Measurements from ENCODE around the gene WASF2.
A peak's percentile ranks its signal among the peaks of the same experiment; 100 is the strongest.
"Not testable (repeated sequence)": the region's sequence is repeated elsewhere in the genome, so short reads cannot be mapped to it uniquely, and the experiment has no call there.

Gene WASF2

GRCh38 chr1:27496604-27497155, 6.7 kb upstream of the WASF2 start:
- DNase-seq (ENCODE audit: low read depth in 3 of 3) = no peak

GRCh38 chr1:27492796-27493195, 2.8 kb upstream of the WASF2 start:
- DNase-seq (ENCODE audit: low read depth in 3 of 3) = no peak

- DNase-seq (ENCODE audit: low read depth in 3 of 3) = no peak
Measured at GRCh38 chr1:27491748-27492700, 2.1 kb upstream of the WASF2 start.

GRCh38 chr1:27489501-27489972, 430 bp downstream of the WASF2 start:
- DNase-seq (ENCODE audit: low read depth in 3 of 3) = no peak

DNA sequence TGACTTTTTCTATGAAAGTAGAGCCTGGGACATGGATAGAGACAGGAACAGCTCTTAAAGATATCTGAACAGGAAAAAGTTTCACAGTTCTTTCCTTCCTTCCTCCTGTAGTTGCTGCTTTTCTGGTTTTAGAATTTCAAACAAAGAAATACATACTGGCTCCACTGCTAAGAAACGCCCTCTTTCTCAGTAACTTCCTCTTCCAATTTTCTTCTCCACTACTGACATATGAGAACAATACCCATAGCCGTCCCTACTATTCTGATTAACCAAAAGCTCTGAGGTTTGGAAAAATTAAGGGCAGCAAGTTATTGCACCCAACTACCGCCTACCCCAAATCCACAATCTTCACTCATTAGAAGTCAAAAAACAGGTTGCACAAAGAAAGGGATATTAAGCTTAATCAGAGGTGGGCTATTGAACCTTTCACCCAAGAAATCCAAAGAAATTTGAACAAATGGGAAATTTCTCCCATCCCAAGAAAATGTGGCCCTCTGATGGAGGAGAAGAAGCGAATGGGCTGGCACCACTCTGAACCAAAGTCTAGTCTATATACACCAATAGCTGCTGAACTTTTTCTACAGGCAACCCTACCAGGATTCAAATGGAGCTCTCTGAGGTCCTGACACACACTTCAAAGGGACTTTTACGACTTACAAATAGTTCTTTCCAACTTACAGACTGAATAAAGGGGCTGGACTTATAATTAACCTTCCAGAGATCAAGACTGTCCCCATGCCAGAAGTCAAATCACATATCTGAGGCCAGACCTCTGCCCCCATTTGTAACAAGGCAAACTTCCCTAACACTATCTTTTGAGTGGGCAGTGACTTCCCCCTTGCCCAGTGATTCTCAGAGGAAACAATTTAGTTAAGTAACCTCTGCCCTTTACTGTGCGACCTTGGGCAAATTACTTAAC, 1.7 kb downstream of the WASF2 start:
- DNase-seq (ENCODE audit: low read depth in 3 of 3) = no peak

DNA sequence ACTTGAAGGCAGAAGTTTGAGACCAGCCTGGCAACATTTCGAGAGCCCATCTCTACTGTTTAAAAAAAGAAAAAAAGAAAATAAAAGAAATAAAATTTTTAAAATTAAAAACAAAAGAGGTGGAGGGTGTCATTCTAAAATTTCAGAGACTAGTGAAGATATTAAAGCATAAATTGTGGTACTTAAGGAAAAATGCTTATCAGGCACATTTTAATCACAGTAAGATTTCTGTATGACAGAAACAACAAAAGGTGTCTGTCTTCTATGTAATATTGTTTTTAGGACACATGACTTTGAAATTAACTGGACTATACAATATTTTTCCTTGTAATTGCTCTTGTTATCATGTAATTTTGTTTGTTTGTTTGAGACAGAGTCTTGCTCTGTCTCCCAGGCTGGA, 4.6 kb downstream of the WASF2 start:
- DNase-seq (ENCODE audit: low read depth in 3 of 3) = no peak

DNA sequence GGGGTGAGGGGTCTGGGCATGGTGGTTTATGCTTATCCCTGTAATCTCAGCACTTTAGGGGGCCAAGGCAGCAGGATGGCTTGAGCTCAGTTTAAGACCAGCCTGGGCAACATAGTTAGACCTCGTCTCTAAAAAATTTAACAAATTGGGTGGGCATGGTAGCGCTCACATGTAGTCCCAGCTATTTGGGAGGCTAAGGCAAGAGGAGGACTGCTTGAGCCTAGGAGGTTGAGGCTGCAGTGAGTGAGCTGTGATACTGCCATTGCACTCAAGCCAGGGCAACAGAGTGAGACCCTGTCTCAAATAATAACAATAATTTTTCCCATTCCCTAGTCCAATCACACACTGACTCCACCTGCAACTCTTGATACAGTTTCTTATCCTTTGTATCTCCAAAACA, 6.3 kb downstream of the WASF2 start:
- DNase-seq (ENCODE audit: low read depth in 3 of 3) = no peak

- DNase-seq (ENCODE audit: low read depth in 3 of 3) = no peak
Measured at GRCh38 chr1:27481994-27482620, 7.9 kb downstream of the WASF2 start.

DNA sequence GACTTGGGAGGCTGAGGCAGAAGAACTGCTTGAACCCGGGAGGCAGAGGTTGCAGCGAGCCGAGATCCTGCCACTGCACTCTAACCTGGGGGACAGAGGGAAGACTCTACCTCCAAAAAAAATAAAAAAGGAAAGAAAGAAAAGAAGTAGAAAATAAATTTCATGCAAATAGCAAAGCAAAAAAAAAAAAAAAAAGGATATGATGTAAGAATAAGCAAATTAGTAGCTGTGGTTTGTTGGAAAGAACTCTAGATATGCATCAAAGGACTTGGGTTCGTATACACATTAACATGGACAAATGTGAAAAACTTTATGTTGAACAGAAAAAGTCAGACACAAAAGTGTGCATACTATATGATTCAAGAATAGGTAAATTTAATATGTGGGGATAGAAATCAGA, 11.9 kb downstream of the WASF2 start:
- DNase-seq (ENCODE audit: low read depth in 3 of 3) = no peak

DNA sequence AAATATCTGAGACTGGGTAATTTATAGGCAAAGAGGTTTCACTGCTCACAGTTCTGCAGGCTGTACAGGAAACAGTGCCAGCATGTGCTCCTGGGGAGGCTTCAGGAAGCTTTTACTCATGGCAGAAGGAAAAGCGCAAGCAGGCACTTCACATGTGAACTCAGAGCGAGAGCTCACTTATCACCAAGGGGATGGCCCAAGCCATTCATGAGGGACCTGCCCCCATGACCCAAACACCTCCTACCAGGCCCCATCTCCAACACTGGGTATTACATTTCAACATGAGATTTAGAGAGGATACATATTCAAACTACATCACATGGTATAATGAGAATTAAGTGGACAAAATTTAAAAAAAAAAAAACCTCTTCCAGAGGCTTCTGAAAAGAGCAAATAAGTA, 13.7 kb downstream of the WASF2 start:
- peak in 1 of 3 donors; percentile 6 for DNase-seq (ENCODE audit: low read depth in 3 of 3)

DNA sequence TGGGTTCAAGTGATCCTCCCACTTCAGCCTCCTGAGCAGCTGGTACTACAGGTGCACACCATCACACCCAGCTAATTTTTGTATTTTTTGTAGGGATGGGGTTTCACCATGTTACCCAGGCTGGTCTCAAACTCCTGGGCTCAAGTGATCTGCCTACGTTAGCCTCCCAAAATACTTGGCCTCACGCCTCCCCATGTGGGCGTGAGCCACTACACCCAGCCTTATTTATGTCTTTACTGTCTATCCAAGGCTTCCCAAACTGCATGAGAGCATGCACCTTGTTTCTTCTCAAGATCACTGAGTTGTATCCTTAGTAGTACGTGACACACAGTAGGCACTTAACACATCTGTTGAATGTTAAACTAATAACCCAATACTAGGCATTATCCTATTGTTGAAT, 14.2 kb downstream of the WASF2 start:
- DNase-seq (ENCODE audit: low read depth in 3 of 3) = no peak

DNA sequence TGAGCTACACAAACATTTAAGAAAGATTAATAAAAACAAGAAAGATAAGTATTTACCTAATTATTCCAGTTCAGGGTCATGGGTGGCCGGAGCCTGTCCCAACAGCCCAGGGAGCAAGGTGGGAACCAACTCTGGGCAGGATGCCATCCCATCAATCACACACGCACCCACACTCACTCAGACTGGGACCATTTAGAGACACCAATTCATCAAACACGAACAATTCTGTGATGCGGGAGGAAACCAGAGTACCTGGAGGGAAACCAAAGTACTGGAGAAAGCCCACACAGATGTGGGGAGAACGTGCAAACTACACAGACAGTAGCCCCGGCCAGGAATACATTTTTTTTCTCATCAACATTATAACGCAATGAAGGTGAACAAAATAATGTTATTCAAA, 16.2 kb downstream of the WASF2 start:
- DNase-seq (ENCODE audit: low read depth in 3 of 3) = no peak

DNA sequence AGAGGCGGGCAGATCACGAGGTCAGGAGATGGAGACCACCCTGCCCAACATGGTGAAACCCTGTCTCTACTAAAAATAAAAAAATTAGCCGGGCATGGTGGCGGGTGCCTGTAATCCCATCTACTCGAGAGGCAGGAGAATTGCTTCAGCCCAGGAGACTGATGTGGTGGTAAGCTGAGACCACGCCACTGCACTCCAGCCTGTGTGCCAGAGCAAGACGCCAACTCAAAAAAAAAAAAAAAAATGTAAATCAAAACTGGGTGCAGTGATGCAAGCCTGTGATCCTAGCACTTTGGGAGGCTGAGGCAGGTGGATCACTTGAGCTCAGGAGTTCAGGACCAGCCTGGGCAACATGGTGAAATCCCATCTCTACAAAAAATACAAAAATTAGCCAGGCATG, 17.9 kb downstream of the WASF2 start:
- DNase-seq (ENCODE audit: low read depth in 3 of 3) = not testable (repeated sequence)

DNA sequence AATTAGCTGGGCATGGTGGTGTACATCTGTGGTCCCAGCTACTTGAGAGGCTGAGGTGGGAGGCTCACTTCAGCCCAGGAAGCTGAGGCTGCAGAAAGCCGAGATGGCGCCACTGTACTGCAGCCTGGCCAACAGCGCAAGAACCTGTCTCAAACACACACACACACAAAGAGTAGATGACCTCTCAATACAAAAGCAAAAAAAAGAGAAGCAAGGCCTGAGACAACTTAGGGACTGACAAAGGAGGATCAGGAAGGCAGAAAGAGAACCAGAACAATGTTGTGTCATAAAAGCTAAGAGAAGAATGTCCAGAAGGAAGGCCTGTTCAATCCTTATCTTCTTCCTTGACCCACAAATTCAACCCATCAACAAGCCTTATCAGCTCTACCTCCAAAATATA, 18.5 kb downstream of the WASF2 start:
- DNase-seq (ENCODE audit: low read depth in 3 of 3) = no peak

GRCh38 chr1:27469334-27469733, 20.6 kb downstream of the WASF2 start:
- DNase-seq (ENCODE audit: low read depth in 3 of 3) = no peak

DNA sequence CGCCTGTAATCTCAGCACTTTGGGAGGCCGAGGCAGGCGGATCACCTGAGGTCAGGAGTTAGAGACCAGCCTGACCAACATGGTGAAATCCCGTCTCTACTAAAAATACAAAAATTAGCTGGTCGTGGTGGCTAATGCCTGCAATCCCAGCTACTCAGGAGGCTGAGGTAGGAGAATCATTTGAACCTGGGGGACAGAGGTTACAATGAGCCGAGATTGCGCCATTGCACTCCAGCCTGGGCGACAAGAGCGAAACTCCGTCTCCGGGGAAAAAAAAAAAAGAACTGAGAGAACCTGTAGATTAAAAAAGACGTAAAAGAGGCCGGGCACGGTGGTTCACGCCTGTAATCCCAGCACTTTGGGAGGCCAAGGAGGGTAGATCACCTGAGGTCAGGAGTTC, 21.6 kb downstream of the WASF2 start:
- DNase-seq (ENCODE audit: low read depth in 3 of 3) = not testable (repeated sequence)

GRCh38 chr1:27464926-27465647, 24.9 kb downstream of the WASF2 start:
- no peak for DNase-seq (ENCODE audit: low read depth in 3 of 3)

DNA sequence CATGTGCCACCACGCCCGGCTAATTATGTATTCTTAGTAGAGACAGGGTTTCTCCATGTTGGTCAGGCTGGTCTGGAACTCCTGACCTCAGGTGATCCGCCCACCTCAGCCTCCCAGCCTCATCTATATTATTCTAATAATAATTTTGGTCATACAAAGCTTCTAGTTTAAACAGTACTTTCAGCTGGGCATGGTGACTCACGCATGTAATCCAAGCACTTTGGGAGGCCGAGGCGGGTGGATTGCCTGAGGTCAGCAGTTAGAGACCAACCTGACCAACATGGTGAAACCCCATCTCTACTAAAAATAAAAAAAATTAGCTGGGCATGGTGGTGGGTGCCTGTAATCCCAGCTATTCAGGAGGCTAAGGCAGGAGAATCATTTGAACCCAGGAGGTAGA, 26.1 kb downstream of the WASF2 start:
- not testable (repeated sequence) for DNase-seq (ENCODE audit: low read depth in 3 of 3)

DNA sequence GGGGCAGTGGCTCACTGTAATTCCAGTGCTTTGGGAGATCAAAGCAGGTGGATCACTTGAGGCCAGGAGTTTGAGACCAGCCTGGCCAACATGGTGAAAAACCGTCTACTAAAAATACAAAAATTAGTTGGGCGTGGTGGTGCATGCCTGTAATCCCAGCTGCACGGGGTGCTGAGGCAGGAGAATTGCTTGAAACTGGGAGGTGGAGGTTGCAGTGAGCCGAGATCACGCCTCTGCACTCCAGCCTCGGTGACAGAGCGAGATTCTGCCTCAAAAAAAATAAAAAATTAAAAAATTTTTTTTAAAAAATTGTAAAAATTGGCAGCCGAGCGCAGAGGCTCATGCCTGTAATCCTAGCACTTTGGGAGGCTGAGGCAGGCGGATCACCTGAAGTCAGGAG, 31.4 kb downstream of the WASF2 start:
- DNase-seq (ENCODE audit: low read depth in 3 of 3) = not testable (repeated sequence)

GRCh38 chr1:27455139-27455811, 34.7 kb downstream of the WASF2 start:
- DNase-seq (ENCODE audit: low read depth in 3 of 3) = no peak
